SK-N-MC (cell line): Measurements from ENCODE around the gene KCNH2.
"Not testable (repeated sequence)": the region's sequence is repeated elsewhere in the genome, so short reads cannot be mapped to it uniquely, and the experiment has no call there.

Experiments
- DNase-seq: peaks from one replicate; pipeline ENCODE4 v3.0.0-alpha.2; 2011; ENCODE audit warnings: low read depth, low spot score
- H3K27ac ChIP-seq: fragments of 200-600 bp; sonication (generic); 2 replicates; pipeline ENCODE4 v1.5.1; 2016; ENCODE audit warnings: mixed run types
- H3K36me3 ChIP-seq: fragments of 200-600 bp; sonication (generic); 2 replicates; pipeline ENCODE4 v1.6.1; 2017; ENCODE audit warnings: antibody characterized with exemption, low read length, mixed read lengths; ENCODE audit not compliant: insufficient read depth
- H3K4me3 ChIP-seq: fragments of 200-600 bp; sonication (generic); 2 replicates; pipeline ENCODE4 v1.5.1; 2016
- H3K9ac ChIP-seq: fragments of 200-600 bp; sonication (generic); 2 replicates; pipeline ENCODE4 v1.8.0; 2017; ENCODE audit warnings: mixed run types, mixed read lengths; ENCODE audit not compliant: insufficient read length
- H3K9me3 ChIP-seq: fragments of 200-600 bp; sonication (generic); 2 replicates; pipeline ENCODE4 v1.6.1; 2017; ENCODE audit warnings: low read depth, mild to moderate bottlenecking, antibody characterized with exemption, low read length, moderate library complexity, mixed read lengths
- EZH2 ChIP-seq: fragments of 200-600 bp; sonication (generic); IDR thresholded peaks from one replicate; pipeline ENCODE4 v1.6.1; 2017; ENCODE audit warnings: antibody characterized with exemption
- FOXP2 ChIP-seq: optimal IDR thresholded peaks from 2 replicates; pipeline ENCODE3; 2011; ENCODE audit warnings: mild to moderate bottlenecking, moderate library complexity; ENCODE audit not compliant: insufficient read depth; ENCODE audit errors: extremely low read length, control extremely low read depth
- POLR2AphosphoS5 ChIP-seq: IDR thresholded peaks from 2 replicates; pipeline ENCODE4 v1.6.1; 2012; ENCODE audit warnings: mild to moderate bottlenecking, low read depth, low read length, borderline replicate concordance

Gene KCNH2

DNA sequence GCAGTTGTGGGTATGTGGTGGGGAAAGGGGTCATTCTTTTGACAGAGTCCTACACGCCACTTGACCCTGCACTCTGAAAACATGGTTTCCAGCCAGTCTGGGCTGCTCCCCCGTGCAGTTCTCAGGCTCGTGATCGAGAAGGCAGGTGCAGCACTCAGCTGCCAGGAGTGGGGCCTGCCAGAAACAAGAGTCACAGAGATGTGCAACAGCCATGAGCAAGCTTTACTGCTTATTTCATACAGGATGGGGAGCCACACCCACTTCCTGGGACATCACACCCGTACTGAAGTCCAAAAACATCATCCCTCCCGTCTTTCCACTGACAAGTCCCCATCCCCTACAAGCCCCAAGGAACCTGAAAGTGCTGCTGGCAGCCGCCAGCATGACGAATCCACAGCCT lies 36.8 kb upstream of the KCNH2 start:
- no peak for DNase-seq

DNA sequence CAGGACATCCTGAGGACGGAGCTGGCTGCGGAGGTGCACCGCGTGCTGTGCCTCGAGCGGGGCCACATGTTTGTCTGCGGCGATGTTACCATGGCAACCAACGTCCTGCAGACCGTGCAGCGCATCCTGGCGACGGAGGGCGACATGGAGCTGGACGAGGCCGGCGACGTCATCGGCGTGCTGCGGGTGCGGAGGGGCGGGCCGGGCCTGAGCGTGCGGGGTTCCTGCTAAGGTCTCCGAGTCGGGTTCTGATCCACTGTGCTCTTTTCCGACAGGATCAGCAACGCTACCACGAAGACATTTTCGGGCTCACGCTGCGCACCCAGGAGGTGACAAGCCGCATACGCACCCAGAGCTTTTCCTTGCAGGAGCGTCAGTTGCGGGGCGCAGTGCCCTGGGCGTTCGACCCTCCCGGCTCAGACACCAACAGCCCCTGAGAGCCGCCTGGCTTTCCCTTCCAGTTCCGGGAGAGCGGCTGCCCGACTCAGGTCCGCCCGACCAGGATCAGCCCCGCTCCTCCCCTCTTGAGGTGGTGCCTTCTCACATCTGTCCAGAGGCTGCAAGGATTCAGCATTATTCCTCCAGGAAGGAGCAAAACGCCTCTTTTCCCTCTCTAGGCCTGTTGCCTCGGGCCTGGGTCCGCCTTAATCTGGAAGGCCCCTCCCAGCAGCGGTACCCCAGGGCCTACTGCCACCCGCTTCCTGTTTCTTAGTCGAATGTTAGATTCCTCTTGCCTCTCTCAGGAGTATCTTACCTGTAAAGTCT lies 35.8 kb upstream of the KCNH2 start:
- no peak for DNase-seq
- TF ChIP-seq POLR2AphosphoS5 (no peak), EZH2 (no peak), FOXP2 (no peak)
- Histone ChIP-seq H3K27ac (no peak overlapping the region), H3K4me3 (no peak overlapping the region), H3K9ac (no peak overlapping the region), H3K36me3 (no peaks in the 10 kb centered on the region), H3K9me3 (no peaks in the 10 kb centered on the region)

More for the DNA sequence above, 36.8 kb upstream of the KCNH2 start:
- Histone ChIP-seq H3K9ac (no peak overlapping the region), H3K4me3 (no peak overlapping the region), H3K36me3 (no peaks in the 10 kb centered on the region), H3K27ac (no peak overlapping the region), H3K9me3 (no peaks in the 10 kb centered on the region)
- TF ChIP-seq EZH2 (no peak), POLR2AphosphoS5 (no peak), FOXP2 (no peak)

DNA sequence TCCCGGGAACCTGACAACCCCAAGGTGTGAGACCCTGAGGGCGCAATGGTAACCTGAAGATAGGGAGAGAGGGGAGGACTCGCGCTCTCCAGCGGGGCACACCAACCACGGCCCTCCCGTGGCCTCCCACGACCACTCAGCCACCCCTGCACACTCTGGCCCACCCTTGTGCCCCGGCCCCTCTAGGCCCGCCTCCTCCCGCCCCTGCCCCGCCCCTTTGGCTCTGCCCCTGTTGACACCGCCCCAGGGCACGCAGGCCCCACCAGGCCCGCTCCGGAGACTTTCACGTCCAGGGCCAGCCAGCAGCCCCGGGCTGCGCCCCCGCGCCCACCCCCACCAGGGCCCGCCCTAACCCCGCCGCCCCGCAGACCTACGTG lies 35.2 kb upstream of the KCNH2 start:
- H3K27ac ChIP-seq: no peak overlapping the region
- no peaks in the 10 kb centered on the region for H3K9me3 ChIP-seq
- no peaks in the 10 kb centered on the region for H3K36me3 ChIP-seq
- no peak overlapping the region for H3K9ac ChIP-seq
- DNase-seq: no peak
- TF ChIP-seq POLR2AphosphoS5 (no peak), EZH2 (no peak), FOXP2 (no peak)
- H3K4me3 ChIP-seq: no peak overlapping the region

DNA sequence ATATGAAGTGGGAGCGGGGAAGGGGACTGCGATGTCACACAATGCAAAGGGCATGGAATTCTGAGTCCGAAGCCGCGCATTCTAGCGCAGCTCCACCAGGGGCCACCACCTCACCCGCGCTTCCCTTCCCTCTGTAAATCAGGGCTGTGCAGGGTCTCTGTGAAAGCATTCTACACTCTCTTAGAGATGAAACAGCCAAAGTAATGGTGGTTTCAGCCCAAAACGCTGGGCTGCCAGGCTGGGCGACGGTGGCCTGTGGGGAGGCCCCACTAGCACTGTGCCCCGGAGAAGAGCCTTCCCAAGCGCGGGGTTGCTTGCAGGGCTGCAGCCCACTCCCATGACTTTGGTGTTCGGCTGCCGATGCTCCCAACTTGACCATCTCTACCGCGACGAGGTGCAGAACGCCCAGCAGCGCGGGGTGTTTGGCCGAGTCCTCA lies 34.8 kb upstream of the KCNH2 start:
- no peaks in the 10 kb centered on the region for H3K9me3 ChIP-seq
- TF ChIP-seq EZH2 (no peak), POLR2AphosphoS5 (no peak), FOXP2 (no peak)
- H3K36me3 ChIP-seq: no peaks in the 10 kb centered on the region
- no peak overlapping the region for H3K27ac ChIP-seq
- no peak overlapping the region for H3K4me3 ChIP-seq
- DNase-seq: no peak
- no peak overlapping the region for H3K9ac ChIP-seq

DNA sequence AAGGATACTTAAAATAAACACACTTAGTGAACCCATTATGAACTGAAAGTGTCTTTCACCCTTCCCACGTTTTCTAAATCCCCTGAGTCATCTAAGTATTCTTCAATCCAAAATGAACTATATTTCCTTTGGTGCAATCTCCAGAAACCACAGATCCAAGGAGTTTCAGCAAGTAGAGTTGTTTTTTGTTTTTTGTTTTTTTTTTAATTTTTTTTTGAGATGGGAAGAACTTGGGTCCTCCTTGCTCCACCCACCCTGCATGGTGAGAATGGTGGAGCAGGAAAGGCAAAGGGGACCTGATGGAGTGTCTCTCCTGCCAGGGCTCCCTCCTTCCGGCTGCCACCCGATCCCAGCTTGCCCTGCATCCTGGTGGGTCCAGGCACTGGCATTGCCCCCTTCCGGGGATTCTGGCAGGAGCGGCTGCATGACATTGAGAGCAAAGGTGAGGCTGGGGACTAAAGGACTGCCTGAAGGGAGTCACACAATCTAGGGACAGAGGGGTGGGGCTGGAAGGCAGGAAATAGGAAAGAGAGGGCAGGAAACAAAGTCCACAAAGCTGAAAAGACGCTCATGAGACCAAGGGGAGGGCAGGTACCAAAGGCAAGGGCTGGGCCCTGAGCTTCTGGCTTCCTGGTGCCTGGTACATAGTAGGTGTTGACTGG lies 34.0 kb upstream of the KCNH2 start:
- Histone ChIP-seq H3K9me3 (no peaks in the 10 kb centered on the region), H3K36me3 (no peaks in the 10 kb centered on the region), H3K27ac (no peak overlapping the region), H3K9ac (no peak overlapping the region), H3K4me3 (no peak overlapping the region)
- no peak for DNase-seq
- TF ChIP-seq EZH2 (no peak), POLR2AphosphoS5 (no peak), FOXP2 (no peak)

DNA sequence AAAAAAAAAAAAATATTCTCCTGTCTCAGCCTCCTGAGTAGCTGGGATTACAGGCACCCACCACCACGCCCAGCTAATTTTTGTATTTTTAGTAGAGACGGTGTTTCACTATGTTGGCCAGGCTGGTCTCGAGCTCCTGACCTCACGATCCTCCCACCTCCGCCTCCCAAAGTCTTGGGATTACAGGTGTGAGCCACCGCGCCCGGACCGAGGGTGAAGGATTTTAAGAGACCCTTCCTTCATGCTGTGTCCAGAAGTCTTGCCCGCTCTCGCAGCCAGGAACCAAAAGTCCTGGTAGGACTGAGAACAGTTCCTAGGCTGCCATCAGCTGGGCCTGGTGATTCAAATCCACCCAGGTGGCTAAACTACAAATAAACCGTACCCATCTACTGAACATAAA lies 33.5 kb upstream of the KCNH2 start:
- not testable (repeated sequence) for H3K9me3 ChIP-seq, H3K36me3 ChIP-seq, H3K27ac ChIP-seq, H3K9ac ChIP-seq, DNase-seq, H3K4me3 ChIP-seq

DNA sequence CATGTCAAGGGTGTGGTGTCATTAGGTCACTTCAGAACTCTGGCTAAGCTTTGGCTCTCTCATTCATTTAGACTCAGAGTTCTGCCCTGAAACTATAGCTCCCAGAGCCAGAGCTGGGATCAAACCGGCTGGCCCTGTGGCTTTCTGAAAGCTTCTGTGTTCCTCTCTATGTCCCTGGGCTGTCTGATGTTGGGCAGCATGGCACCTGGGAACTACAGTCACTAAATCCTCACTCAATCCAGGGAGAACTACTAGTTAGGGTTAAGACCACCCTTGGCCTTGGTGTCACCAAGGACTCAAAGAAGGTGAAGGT lies 32.9 kb upstream of the KCNH2 start:
- no peaks in the 10 kb centered on the region for H3K36me3 ChIP-seq
- H3K9ac ChIP-seq: no peak overlapping the region
- TF ChIP-seq POLR2AphosphoS5 (no peak), FOXP2 (no peak), EZH2 (no peak)
- H3K27ac ChIP-seq: no peak overlapping the region
- no peaks in the 10 kb centered on the region for H3K9me3 ChIP-seq
- H3K4me3 ChIP-seq: no peak overlapping the region
- DNase-seq: no peak

DNA sequence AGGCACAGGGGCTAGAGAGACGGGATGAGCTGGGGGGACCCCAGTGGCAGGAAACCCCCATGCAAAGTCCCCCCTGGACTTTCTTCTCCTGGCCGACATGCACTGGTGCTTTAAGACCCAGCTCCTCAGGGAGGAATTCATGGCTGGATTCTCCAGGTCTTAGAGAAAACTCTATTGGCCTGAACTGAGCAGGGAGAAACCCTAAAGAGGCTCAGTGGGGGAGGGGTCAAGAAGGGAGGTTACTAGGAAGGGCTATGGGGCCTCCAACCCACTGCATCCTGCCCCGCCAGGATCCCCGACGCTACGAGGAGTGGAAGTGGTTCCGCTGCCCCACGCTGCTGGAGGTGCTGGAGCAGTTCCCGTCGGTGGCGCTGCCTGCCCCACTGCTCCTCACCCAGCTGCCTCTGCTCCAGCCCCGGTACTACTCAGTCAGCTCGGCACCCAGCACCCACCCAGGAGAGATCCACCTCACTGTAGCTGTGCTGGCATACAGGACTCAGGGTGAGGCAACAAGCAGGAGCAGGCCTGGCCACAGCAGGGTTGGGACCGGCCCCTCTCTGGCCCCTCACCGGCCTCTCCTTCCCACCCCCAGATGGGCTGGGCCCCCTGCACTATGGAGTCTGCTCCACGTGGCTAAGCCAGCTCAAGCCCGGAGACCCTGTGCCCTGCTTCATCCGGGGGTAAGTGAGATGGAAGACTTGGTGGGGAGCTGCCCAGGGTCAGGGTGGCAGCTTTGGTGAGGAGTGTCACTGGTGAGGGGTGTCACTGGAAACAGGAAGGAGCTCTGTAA lies 32.4 kb upstream of the KCNH2 start:
- DNase-seq: no peak
- Histone ChIP-seq H3K4me3 (no peak overlapping the region), H3K36me3 (no peaks in the 10 kb centered on the region), H3K27ac (no peak overlapping the region), H3K9me3 (no peaks in the 10 kb centered on the region), H3K9ac (no peak overlapping the region)
- TF ChIP-seq EZH2 (no peak), POLR2AphosphoS5 (no peak), FOXP2 (no peak)
